Omental fat pad (tissue), 4 donors: ENCODE measurements around the gene ABR. TPM values are rescaled to one million over a fixed set of nuclear protein-coding genes. Genes with fewer than 3 reads are reported as not detected.
A peak's percentile ranks its signal among the peaks of the same experiment; 100 is the strongest.
"Not testable (repeated sequence)": the region's sequence is repeated elsewhere in the genome, so short reads cannot be mapped to it uniquely, and the experiment has no call there.

ENCODE experiments used
- ATAC-seq: fragments of 150-250 bp; one replicate; pipeline ENCODE4 v1.9.1; 2016; ENCODE audit warnings: mild to moderate bottlenecking, moderate library complexity; ENCODE audit not compliant: low FRiP score
- DNase-seq: peaks from one replicate; pipeline ENCODE4 v3.0.0-alpha.2; 2019; ENCODE audit warnings: low spot score
- total RNA-seq, 4 donors: library from RNA; depleted of rRNA; stranded (reverse); fragments of >200 nt; gene quantifications; one replicate each; pipeline ENCODE4 v1.1.0, GENCODE V29; 2016
- TF ChIP-seq, protein P1 (sequence below), 3 donors: fragments of 450-650 bp; IDR thresholded peaks; one replicate each; pipeline ENCODE4 v1.5.1; 2016 to 2017; ENCODE audit warnings: antibody characterized with exemption in 3 of 3, mild to moderate bottlenecking in 3 of 3, moderate library complexity in 2 of 3

ABR gene
- total RNA-seq, 4 donors from 2014 or later = 51.1 to 92.1 (median 75.8) TPM

DNA sequence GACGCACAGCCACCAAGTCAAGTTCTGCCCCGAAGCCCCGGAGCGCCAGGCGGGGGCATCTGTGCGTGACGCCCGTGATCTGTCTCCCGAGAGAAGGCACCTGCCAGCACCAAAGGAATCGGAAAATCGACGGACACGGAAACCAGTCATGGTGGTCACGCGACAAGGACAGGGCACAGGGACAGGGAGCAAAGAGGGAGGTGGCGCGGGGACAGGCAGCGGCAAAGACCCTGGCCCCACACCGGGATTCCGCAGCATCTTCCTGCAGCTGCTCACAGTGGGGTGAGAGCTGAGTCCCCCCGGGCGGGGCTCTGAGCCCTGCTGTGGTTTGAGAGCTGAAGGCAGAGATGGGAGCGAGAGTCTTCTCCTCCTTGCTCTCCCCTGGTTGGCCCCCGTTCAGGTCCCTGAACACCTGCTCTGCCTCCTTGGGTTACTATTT is 56.4 kb downstream of the ABR start:
- ATAC-seq (no peak), DNase-seq (no peak)
- TF ChIP-seq, protein P1, sequence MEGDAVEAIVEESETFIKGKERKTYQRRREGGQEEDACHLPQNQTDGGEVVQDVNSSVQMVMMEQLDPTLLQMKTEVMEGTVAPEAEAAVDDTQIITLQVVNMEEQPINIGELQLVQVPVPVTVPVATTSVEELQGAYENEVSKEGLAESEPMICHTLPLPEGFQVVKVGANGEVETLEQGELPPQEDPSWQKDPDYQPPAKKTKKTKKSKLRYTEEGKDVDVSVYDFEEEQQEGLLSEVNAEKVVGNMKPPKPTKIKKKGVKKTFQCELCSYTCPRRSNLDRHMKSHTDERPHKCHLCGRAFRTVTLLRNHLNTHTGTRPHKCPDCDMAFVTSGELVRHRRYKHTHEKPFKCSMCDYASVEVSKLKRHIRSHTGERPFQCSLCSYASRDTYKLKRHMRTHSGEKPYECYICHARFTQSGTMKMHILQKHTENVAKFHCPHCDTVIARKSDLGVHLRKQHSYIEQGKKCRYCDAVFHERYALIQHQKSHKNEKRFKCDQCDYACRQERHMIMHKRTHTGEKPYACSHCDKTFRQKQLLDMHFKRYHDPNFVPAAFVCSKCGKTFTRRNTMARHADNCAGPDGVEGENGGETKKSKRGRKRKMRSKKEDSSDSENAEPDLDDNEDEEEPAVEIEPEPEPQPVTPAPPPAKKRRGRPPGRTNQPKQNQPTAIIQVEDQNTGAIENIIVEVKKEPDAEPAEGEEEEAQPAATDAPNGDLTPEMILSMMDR (IDR thresholded peaks at IDR 0.05) = no peak

DNA sequence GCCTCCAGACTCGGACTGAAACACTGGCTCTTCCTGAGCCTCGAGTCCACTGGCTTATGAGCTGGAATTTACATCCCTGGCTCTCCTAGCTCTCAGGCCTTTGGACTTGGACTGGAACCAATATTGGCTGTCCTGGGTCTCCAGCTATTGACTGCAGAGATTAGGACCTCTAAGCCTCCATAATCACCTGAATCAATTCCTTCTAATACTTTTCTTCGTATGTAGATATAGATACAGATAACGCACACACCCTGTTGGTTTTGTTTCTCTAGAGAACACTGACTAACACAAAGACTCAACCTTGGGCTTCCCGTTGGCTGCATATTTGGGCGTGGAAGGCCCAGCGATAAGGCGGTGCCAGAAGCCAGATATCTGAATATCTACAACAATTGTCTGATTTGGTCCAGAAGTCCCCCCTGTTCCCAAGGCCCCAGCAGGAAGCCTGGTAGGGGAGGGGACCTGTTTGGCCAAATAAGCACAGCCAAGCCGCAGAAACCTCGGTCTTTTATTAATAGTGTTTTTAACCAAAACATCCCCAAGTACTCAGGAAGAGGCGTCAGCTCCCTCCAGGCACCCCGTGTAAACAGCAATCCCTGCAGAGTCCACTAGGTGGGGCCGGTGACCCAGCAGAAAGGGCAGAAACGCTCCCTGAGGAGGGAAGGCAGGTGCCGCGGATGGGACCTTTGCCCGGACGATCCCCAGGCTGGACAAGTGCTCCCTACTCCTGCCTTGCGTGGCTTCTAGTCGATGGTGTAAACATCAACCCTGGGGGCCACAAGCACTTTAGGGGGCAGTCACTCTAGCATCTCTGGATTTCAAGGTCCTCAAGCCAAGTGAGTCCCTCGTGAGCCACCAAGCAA is 57.0 kb downstream of the ABR start:
- ATAC-seq (peak; percentile 56), DNase-seq (peak; percentile 68)
- TF ChIP-seq, protein P1 (IDR thresholded peaks at IDR 0.05) = peak in 1 of 3 donors; percentile 83

DNA sequence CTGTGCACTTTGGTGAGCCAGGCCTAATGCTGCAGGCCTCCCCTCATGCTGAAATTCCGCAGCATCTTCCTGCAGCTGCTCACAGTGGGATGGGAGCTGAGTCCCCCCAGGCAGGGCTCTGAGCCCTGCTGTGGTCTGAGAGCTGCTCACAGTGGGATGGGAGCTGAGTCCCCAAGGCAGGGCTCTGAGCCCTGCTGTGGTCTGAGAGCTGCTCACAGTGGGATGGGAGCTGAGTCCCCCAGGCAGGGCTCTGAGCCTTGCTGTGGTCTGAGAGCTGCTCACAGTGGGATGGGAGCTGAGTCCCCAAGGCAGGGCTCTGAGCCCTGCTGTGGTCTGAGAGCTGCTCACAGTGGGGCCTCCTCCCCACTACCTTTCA is 58.4 kb downstream of the ABR start:
- not testable (repeated sequence) for DNase-seq, ATAC-seq

DNA sequence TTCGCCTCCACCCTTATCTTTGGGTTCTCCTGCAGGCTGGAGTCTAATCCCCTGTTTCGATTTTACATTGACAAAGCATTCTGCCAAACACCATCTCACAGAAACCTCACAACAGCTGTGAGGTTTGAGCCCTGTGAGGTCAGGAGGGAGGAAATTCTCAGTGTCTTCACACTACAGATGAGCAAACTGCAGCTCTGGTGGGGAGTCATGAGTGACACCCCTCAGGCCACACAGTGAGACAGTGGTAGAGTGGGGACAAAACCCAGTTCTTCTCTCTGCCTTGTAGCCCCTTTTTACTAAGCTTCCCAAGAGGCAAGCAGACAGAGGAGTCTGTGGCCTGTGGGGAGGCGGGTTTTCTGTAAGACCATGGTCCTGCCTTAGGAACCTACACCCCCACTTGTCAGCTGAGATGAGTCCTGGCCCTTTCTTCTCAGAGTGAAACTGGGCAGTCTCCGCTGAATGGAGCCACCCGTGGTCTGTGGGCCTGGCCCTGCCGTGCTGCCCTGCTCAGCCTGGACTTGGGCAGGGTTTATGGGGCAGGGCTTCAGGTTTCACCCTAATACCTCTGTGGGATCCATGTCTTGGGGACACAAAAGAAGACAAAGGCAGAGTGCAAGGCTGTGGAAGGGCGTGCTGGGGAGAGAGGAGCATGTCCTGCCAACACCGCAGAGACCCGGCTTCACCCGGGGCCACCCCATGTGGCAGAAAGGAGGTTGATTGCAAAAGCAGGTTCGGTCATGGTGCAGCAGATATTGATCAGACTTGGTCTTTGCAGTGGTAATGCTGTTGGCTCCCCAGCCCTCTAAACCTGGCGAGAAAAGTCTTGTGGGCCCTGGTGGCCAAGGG is 59.0 kb downstream of the ABR start:
- no peak for DNase-seq
- TF ChIP-seq, protein P1 (IDR thresholded peaks at IDR 0.05) = no peak
- ATAC-seq = no peak

DNA sequence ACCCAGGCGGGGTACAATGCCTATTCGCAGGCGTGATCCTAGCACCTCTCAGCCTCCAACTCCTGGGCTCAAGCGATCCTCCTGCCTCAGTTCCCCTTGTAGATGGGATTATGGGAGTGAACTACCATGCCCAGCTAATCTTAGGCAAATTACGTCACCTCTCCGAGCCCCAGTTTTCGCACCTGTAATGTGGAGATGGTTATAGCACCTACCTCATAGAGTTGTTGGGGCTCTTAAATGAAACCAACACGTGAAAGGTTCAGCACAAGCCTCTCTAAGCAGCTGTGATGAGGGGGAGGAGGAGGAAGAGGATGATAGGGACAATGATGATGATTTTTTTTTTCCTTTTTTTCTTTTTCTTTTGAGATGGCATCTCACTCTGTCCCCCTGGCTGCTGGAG is 59.9 kb downstream of the ABR start:
- DNase-seq (no peak), ATAC-seq (no peak)
- TF ChIP-seq, protein P1 (IDR thresholded peaks at IDR 0.05) = no peak

DNA sequence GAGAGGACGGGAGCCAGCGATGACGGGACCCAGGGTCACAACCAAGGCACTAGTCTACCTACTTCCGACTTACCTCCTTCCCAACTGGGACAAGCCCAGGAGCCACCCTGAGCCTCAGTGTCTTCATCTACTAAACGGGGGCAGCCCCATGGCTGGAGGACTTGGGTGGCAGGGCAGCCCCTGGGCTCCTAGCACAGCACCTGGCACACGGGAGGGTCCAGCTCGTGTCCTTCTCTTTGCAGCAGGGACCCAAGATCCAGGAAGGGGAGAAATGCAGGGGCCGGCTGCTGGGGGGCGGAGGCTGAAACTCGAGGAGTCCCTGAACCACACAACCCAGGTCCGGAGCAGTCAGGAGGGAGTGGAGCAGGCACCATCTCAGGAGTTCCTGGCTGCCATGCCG is 63.2 kb downstream of the ABR start:
- TF ChIP-seq, protein P1 (IDR thresholded peaks at IDR 0.05) = no peak
- no peak for DNase-seq
- ATAC-seq = no peak

DNA sequence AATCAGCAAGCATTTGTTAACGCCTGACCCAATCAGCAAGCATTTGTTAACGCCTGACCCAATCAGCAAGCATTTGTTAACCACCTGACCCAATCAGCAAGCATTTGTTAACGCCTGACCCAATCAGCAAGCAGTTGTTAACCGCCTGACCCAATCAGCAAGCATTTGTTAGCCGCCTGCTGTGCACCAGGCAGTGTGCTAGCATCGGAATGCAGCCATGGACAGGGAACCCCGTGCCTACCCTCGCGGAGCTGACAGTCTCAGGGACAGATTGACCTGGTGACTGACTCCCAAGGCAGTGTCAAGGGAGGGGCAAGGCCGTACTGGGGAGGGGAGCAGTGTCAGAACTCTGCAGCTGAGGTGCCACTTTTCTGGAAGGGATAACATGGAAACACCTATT is 66.9 kb downstream of the ABR start:
- ATAC-seq = no peak
- TF ChIP-seq, protein P1 (IDR thresholded peaks at IDR 0.05) = no peak
- DNase-seq = no peak
